Measurements from ENCODE around the gene TMEM98. TPM values are rescaled to one million over a fixed set of nuclear protein-coding genes. Genes with fewer than 3 reads are reported as not detected.

TMEM98 gene, protein sequence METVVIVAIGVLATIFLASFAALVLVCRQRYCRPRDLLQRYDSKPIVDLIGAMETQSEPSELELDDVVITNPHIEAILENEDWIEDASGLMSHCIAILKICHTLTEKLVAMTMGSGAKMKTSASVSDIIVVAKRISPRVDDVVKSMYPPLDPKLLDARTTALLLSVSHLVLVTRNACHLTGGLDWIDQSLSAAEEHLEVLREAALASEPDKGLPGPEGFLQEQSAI
- 100 to 1,000 TPM in 1 of 2 donors, 10 to 100 TPM in 1; 43.0 to 117 TPM for total RNA-seq

DNA sequence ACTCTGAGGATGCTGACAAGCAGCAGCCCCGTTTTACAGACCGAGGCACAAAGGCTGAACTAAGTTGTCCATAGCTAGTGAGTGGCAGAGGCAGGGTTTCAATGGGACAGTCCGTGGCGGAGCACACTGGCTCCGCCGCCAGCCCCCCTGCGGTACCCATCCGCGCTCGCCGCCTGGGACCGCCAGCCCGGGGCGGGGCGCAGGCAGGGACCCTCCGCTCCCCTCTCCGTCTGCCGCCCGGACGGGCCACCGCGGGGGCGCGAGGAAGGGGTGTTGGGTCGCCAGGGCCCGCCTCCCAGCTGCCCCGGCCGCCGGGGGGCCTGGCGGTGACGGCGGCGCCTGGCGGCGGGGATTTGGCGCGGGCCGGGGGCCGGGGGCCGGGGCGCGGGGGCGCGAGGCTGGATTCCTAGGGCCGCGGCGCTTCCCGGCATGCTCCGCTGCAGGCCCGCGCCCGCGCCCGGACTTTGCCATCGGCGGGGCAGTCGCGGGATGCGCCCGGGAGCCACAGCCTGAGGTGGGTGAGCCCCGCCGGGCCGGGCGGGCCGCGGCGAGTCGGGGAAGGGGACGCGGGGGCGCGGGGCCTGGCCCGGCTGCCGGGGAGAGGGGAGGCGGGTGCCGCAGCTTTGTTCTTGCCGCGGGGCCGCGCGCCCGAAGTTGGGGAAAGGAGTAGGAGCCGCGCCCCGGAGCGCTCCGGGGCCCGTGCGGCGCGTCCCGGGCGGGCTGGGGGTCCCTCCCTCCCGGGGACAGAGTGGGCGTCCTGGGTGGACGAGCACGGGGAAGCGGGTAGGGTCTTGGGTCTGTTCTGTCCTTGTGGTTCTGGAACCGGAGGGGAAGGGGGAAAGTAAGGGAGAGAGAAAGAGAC lies at the start of gene TMEM98:
TSS of gene TMEM98 (plus strand) at position 430 of the 862 bp plus-strand sequence. CDS start 3,376 bp downstream, outside the sequence.
- peak; percentile 58 for DNase-seq (ENCODE audit: low spot score)
- H3K36me3 ChIP-seq: no peaks in the 10 kb centered on the region
- no peaks in the 10 kb centered on the region for H3K9me3 ChIP-seq
- peak within 1 kb of the TSS; percentile 63 to 64 for H3K4me3 ChIP-seq
- peaks cover 0 to 13% of the 10 kb centered on the region in 2 donors for H3K4me1 ChIP-seq
- peak within 1 kb of the TSS; percentile 48 to 66 for H3K27ac ChIP-seq
- H3K27me3 ChIP-seq: no peaks in the 10 kb centered on the region
- TF ChIP-seq, protein P1, sequence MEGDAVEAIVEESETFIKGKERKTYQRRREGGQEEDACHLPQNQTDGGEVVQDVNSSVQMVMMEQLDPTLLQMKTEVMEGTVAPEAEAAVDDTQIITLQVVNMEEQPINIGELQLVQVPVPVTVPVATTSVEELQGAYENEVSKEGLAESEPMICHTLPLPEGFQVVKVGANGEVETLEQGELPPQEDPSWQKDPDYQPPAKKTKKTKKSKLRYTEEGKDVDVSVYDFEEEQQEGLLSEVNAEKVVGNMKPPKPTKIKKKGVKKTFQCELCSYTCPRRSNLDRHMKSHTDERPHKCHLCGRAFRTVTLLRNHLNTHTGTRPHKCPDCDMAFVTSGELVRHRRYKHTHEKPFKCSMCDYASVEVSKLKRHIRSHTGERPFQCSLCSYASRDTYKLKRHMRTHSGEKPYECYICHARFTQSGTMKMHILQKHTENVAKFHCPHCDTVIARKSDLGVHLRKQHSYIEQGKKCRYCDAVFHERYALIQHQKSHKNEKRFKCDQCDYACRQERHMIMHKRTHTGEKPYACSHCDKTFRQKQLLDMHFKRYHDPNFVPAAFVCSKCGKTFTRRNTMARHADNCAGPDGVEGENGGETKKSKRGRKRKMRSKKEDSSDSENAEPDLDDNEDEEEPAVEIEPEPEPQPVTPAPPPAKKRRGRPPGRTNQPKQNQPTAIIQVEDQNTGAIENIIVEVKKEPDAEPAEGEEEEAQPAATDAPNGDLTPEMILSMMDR (IDR thresholded peaks at IDR 0.05): no peak

DNA sequence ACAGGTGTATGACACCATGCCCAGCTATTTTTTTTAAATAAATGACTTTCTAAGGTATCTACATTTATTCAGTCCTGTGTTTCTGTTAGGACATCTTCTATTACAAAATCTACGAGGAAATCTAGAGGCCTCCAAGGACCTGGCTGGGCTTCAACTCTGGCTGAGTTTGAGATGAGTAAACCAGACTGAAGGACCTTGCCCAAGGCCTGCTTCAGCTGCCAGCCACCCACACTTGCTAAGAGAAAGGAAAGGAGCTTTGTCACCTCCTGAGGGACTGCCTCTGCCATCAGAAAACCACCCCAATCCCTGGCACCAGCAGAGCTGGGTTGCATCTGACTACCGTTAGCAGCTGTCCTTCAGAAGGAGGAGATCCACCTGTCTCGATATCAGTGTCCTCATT lies 49.7 kb upstream of the TMEM98 start:
- peak; percentile 69 for DNase-seq (ENCODE audit: low spot score)
- Histone ChIP-seq H3K27ac (no peak overlapping the region), H3K4me3 (no peak overlapping the region)

DNA sequence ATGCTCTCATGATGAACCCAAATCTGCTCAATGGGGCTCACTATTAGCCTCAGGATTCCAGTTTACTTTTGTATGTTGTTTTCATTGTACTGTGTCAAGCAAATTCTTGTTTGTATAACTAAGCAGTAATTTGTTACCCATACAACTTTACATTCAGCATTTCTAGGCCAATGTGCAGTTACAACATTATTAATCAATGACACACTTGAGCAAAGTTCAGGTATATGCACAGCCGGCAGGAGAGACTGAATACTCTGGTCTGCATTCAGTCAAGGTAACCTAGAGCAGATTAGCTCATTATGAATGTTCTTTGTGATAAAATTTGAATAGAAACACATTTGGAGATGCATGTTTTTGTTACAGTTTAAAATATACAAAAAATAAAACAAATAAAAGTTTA lies 48.8 kb upstream of the TMEM98 start:
- TF ChIP-seq, protein P1 (IDR thresholded peaks at IDR 0.05): no peak
- Histone ChIP-seq H3K27ac (no peak overlapping the region), H3K4me3 (no peak overlapping the region), H3K4me1 (peaks cover 0 to 13% of the 10 kb centered on the region in 2 donors), H3K9me3 (no peaks in the 10 kb centered on the region), H3K27me3 (no peaks in the 10 kb centered on the region), H3K36me3 (no peaks in the 10 kb centered on the region)
- DNase-seq (ENCODE audit: low spot score): no peak

More for the DNA sequence above, 49.7 kb upstream of the TMEM98 start:
- Histone ChIP-seq H3K27me3 (no peaks in the 10 kb centered on the region), H3K36me3 (no peaks in the 10 kb centered on the region), H3K9me3 (no peaks in the 10 kb centered on the region), H3K4me1 (peaks cover 0 to 13% of the 10 kb centered on the region in 2 donors)
- TF ChIP-seq, protein P1 (IDR thresholded peaks at IDR 0.05): no peak

DNA sequence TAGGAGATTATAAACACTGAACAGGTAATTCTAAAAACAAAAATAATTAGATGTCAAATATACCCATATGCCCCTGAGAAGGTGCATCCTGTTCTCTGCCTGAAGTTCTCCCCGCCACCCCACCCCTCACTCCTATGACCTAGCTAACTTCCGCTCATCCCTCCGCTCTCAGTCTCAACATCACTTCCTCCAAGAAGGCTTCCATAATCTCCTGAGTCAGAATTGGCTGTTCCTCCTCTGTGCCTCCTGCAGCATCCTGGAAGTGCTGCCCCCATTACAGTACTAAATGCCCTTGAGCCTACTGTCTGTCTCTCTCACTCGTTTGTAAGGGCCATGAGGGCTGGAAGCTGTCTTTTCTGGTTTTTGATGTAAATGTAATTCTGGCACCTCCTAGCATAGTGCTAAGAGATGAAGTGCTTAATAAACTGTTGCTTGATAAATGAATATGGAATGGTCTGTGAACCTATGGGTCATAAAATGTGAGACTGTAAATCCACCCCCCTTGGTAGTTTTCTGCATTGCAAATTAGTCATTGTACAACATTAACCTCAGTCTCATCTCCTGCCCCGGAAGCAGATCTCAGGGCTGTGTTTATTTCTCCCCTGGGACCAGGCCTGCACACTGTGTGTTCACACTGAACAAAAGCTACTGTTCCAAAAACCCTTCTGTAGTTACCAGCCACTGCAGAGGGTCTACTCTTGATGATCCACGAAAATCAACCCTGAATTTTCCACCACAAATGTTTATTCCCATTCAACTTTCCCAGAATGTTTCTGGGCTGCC lies 47.1 kb upstream of the TMEM98 start:
- peaks cover 0 to 9% of the 10 kb centered on the region in 2 donors for H3K4me1 ChIP-seq
- no peak overlapping the region for H3K27ac ChIP-seq
- no peak overlapping the region for H3K4me3 ChIP-seq
- TF ChIP-seq, protein P1 (IDR thresholded peaks at IDR 0.05): no peak
- H3K36me3 ChIP-seq: no peaks in the 10 kb centered on the region
- no peaks in the 10 kb centered on the region for H3K9me3 ChIP-seq
- no peaks in the 10 kb centered on the region for H3K27me3 ChIP-seq
- no peak for DNase-seq (ENCODE audit: low spot score)

DNA sequence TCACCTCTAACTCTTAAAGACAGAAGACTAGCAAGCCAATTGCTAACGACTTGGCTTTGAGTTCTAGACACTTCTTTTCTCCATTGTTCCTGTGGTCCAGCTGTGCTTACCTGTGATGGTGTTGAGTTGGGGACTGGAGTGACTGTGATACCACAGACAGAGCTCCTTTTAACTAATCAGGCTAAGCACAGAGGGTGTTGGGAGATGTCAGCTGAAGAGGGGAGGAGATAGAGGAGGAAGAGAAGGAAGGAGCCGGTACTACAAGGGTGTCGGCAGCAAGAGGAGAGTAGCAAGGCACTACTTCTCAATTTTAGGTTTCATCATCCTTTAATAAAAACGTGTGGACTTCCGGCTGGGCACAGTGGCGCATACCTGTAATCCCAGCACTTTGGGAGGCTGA lies 45.9 kb upstream of the TMEM98 start:
- Histone ChIP-seq H3K4me1 (peaks cover 0 to 6% of the 10 kb centered on the region in 2 donors), H3K36me3 (no peaks in the 10 kb centered on the region), H3K27me3 (no peaks in the 10 kb centered on the region), H3K27ac (no peak overlapping the region), H3K4me3 (no peak overlapping the region), H3K9me3 (no peaks in the 10 kb centered on the region)
- DNase-seq (ENCODE audit: low spot score): no peak
- TF ChIP-seq, protein P1 (IDR thresholded peaks at IDR 0.05): no peak

All from right atrium auricular region (tissue), 2 donors.